ENCODE measurements around the gene MMP14.

The MMP14 gene

DNA sequence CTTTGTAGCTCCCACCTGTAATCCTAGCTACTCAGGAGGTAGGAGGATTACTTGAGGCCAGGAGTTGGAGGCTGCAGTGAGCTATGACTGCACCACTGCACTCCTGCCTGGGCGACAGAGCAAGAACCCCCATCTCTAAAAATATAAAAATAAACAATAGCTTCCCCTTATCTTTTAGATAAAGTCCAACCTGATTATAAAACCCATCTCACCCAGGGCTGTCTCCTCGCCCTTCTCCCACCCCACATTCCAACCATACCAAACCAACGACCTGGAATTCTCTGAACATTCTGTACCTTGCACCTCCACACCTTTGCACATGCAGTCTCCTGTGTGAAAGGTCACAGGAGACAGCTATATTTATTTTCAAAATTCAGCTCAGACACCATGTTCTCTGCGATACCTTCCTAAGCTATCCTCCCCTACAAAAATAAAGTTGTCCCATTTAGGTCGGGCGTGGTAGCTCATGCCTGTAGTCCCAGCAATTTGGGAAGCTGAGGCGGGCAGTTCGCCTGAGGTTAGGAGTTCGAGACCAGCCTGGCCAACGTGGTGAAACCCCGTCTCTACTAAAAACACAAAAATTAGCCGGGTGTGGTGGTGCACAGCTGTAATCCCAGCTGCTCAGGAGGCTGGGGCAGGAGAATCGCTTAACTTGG lies 28.8 kb upstream of the MMP14 start:
- DNase-seq (ENCODE audit: low read depth, low spot score) = no peak
- Histone ChIP-seq H3K4me3 (ENCODE audit: insufficient read length, low read depth) (no peak overlapping the region), H3K27me3 (ENCODE audit: insufficient read depth, insufficient read length) (no peaks in the 10 kb centered on the region), H3K36me3 (ENCODE audit: insufficient read depth, insufficient read length, low read length) (peaks cover 3% of the 10 kb centered on the region), H3K9me3 (ENCODE audit: insufficient read depth, low read length) (no peaks in the 10 kb centered on the region), H3K4me1 (ENCODE audit: insufficient read depth, insufficient read length) (no peaks in the 10 kb centered on the region), H3K9ac (ENCODE audit: insufficient read length, low read depth) (no peak overlapping the region)
- TF ChIP-seq YY1 (IDR thresholded peaks at IDR 0.05; ENCODE audit: insufficient read depth, insufficient read length) (no peak), SUZ12 (IDR thresholded peaks at IDR 0.05; ENCODE audit: extremely low read depth, insufficient read depth, insufficient read length) (no peak), ZNF274 (IDR thresholded peaks at IDR 0.05; ENCODE audit: low read depth, low read length) (no peak)

DNA sequence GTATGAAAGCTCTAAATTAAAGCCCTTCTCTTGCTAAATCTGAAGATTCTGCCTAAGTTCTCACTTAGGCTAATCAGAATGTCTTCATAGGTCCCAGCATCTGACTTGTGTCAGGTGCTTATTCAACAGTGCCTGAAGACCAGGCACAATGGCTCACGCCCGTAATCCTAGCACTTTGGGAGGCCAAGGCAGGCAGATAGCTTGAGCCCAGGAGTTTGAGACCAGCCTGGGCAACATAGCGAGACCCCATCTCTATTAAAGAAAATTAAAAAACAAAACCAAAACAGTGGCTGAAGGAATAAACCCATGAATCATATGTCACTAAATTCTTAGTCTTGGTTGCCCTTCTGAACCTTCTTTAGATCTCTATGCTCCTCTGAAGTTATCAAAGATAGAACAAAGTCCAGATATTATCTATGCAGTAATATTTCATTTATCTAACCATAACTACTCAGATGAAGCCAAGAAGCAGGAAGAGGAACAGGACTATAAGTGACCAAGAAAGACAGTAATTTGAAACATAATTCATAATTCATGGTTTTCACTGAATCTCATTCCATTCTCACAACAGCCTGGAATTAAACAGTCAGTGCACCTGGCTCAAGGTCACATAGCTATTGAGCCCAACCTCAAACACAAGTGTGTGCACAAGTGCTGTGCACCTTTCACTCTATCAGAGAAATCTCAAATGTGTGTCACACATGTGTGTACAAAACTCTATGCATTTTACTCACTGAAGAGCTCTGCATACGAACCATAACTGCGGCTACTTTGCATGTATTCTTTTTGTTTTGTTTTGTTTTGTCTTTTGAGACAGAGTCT lies 27.8 kb upstream of the MMP14 start:
- Histone ChIP-seq H3K36me3 (ENCODE audit: insufficient read depth, insufficient read length, low read length) (peaks cover 5% of the 10 kb centered on the region), H3K4me3 (ENCODE audit: insufficient read length, low read depth) (no peak overlapping the region), H3K9me3 (ENCODE audit: insufficient read depth, low read length) (no peaks in the 10 kb centered on the region), H3K4me1 (ENCODE audit: insufficient read depth, insufficient read length) (no peaks in the 10 kb centered on the region), H3K9ac (ENCODE audit: insufficient read length, low read depth) (no peak overlapping the region), H3K27me3 (ENCODE audit: insufficient read depth, insufficient read length) (no peaks in the 10 kb centered on the region)
- TF ChIP-seq YY1 (IDR thresholded peaks at IDR 0.05; ENCODE audit: insufficient read depth, insufficient read length) = no peak
- TF ChIP-seq ZNF274 (IDR thresholded peaks at IDR 0.05; ENCODE audit: low read depth, low read length) = no peak
- no peak for TF ChIP-seq SUZ12 (IDR thresholded peaks at IDR 0.05; ENCODE audit: extremely low read depth, insufficient read depth, insufficient read length)
- no peak for DNase-seq (ENCODE audit: low read depth, low spot score)

DNA sequence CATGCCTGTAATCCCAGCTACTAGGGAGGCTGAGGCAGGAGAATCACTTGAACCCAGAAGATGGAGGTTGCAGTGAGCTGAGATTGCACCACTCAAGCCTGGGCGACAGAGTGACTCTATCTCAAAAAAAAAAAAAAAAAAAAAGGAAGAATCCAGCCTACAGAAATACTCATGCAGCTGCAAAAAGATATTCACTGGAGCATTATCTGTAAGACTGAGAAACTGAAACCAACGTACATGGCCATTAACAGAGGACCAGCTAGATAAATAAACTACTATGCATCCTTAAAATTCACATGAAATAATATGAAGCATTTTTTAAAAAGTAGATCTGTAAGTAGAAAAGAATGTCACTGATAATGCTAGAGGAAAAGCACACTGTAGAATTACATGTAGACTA lies 24.7 kb upstream of the MMP14 start:
- no peak for TF ChIP-seq YY1 (IDR thresholded peaks at IDR 0.05; ENCODE audit: insufficient read depth, insufficient read length)
- TF ChIP-seq ZNF274 (IDR thresholded peaks at IDR 0.05; ENCODE audit: low read depth, low read length) = no peak
- TF ChIP-seq SUZ12 (IDR thresholded peaks at IDR 0.05; ENCODE audit: extremely low read depth, insufficient read depth, insufficient read length) = no peak
- H3K4me1 ChIP-seq (ENCODE audit: insufficient read depth, insufficient read length) = peaks cover 11% of the 10 kb centered on the region
- no peak overlapping the region for H3K9ac ChIP-seq (ENCODE audit: insufficient read length, low read depth)
- no peaks in the 10 kb centered on the region for H3K27me3 ChIP-seq (ENCODE audit: insufficient read depth, insufficient read length)
- H3K4me3 ChIP-seq (ENCODE audit: insufficient read length, low read depth) = no peak overlapping the region
- DNase-seq (ENCODE audit: low read depth, low spot score) = no peak
- no peaks in the 10 kb centered on the region for H3K9me3 ChIP-seq (ENCODE audit: insufficient read depth, low read length)
- peaks cover 5% of the 10 kb centered on the region for H3K36me3 ChIP-seq (ENCODE audit: insufficient read depth, insufficient read length, low read length)

DNA sequence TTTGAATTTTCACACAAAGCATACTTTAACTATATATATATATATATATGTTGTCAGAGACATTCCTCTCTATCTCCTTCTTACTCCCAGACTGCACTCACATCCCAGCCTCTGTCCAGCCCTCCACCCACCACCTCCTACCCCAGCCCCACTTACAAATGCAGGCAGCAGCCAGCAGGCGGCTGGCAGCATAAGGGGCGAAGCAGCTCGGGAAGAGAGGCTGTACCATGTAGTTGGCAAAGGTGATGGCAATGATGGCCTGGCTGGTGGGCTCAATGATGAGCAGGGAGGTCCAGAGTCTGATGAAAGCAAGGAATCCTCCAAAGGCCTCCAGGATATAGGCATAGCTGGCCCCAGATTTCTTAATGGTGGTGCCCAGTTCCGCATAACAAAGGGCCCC lies 23.6 kb upstream of the MMP14 start:
- no peak for DNase-seq (ENCODE audit: low read depth, low spot score)
- no peak overlapping the region for H3K9ac ChIP-seq (ENCODE audit: insufficient read length, low read depth)
- TF ChIP-seq ZNF274 (IDR thresholded peaks at IDR 0.05; ENCODE audit: low read depth, low read length) (no peak), SUZ12 (IDR thresholded peaks at IDR 0.05; ENCODE audit: extremely low read depth, insufficient read depth, insufficient read length) (no peak), YY1 (IDR thresholded peaks at IDR 0.05; ENCODE audit: insufficient read depth, insufficient read length) (no peak)

DNA sequence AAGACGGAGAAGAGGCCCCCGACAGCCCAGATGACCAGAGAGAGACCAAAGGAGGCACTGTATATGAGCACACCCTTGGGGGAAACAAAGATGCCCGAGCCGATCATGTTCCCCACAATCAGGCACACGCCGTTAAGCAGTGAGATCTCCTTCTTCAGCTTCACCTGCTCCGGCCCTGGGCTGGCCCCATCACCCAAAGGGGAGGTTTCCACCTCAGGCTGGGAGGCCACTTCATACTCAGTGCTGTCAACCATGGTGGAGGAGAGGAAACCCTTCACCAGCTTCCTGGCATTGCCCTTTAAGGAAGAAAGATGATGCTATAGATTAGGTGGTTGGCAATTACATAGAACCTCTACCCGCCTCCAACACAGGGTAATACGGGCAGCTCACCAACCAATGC lies 23.2 kb upstream of the MMP14 start:
- TF ChIP-seq ZNF274 (IDR thresholded peaks at IDR 0.05; ENCODE audit: low read depth, low read length) (no peak), YY1 (IDR thresholded peaks at IDR 0.05; ENCODE audit: insufficient read depth, insufficient read length) (no peak), SUZ12 (IDR thresholded peaks at IDR 0.05; ENCODE audit: extremely low read depth, insufficient read depth, insufficient read length) (no peak)
- no peak overlapping the region for H3K9ac ChIP-seq (ENCODE audit: insufficient read length, low read depth)
- no peak for DNase-seq (ENCODE audit: low read depth, low spot score)
- H3K9me3 ChIP-seq (ENCODE audit: insufficient read depth, low read length) = no peaks in the 10 kb centered on the region
- H3K27me3 ChIP-seq (ENCODE audit: insufficient read depth, insufficient read length) = no peaks in the 10 kb centered on the region
- peaks cover 5% of the 10 kb centered on the region for H3K36me3 ChIP-seq (ENCODE audit: insufficient read depth, insufficient read length, low read length)
- H3K4me3 ChIP-seq (ENCODE audit: insufficient read length, low read depth) = no peak overlapping the region
- peaks cover 11% of the 10 kb centered on the region for H3K4me1 ChIP-seq (ENCODE audit: insufficient read depth, insufficient read length)

More for the DNA sequence above, 23.6 kb upstream of the MMP14 start:
- H3K36me3 ChIP-seq (ENCODE audit: insufficient read depth, insufficient read length, low read length) = peaks cover 5% of the 10 kb centered on the region
- H3K4me1 ChIP-seq (ENCODE audit: insufficient read depth, insufficient read length) = peaks cover 11% of the 10 kb centered on the region
- no peaks in the 10 kb centered on the region for H3K9me3 ChIP-seq (ENCODE audit: insufficient read depth, low read length)
- no peak overlapping the region for H3K4me3 ChIP-seq (ENCODE audit: insufficient read length, low read depth)
- H3K27me3 ChIP-seq (ENCODE audit: insufficient read depth, insufficient read length) = no peaks in the 10 kb centered on the region

DNA sequence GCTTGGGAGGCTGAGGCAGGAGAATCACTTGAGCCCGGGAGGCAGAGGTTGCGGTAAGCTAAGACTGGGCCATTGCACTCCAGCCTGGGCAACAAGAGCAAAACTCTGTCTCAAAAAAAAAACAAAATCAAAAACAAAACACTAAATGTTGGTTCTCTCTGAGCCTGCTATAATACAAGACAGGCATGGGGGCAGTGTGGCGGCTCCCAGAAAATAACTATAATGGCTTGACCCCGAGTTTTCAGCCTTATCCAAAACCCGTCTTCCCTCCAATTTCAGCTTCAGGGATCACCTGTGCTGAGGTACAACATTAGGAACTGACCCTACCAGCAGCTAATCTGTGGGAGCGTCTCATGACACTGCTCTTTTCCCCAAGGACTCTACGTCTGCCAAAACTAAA lies 22.0 kb upstream of the MMP14 start:
- Histone ChIP-seq H3K9ac (ENCODE audit: insufficient read length, low read depth) (peak overlapping the region; percentile 67), H3K4me3 (ENCODE audit: insufficient read length, low read depth) (no peak overlapping the region), H3K27me3 (ENCODE audit: insufficient read depth, insufficient read length) (no peaks in the 10 kb centered on the region), H3K9me3 (ENCODE audit: insufficient read depth, low read length) (no peaks in the 10 kb centered on the region), H3K4me1 (ENCODE audit: insufficient read depth, insufficient read length) (peaks cover 16% of the 10 kb centered on the region), H3K36me3 (ENCODE audit: insufficient read depth, insufficient read length, low read length) (peaks cover 5% of the 10 kb centered on the region)
- no peak for DNase-seq (ENCODE audit: low read depth, low spot score)
- no peak for TF ChIP-seq YY1 (IDR thresholded peaks at IDR 0.05; ENCODE audit: insufficient read depth, insufficient read length)
- TF ChIP-seq ZNF274 (IDR thresholded peaks at IDR 0.05; ENCODE audit: low read depth, low read length) = no peak
- TF ChIP-seq SUZ12 (IDR thresholded peaks at IDR 0.05; ENCODE audit: extremely low read depth, insufficient read depth, insufficient read length) = no peak
